ENCODE measurements around the gene NMUR1.

NMUR1 gene

GRCh38 chr2:231482806-231483391 lies 47.3 kb downstream of the NMUR1 start:
- TF ChIP-seq SUZ12 (IDR thresholded peaks at IDR 0.05; ENCODE audit: extremely low read depth, insufficient read depth, insufficient read length) (no peak), YY1 (IDR thresholded peaks at IDR 0.05; ENCODE audit: insufficient read depth, insufficient read length) (no peak), ZNF274 (IDR thresholded peaks at IDR 0.05; ENCODE audit: low read depth, low read length) (no peak)
- no peaks in the 10 kb centered on the region for H3K36me3 ChIP-seq (ENCODE audit: insufficient read depth, insufficient read length, low read length)
- peaks cover 7% of the 10 kb centered on the region for H3K4me1 ChIP-seq (ENCODE audit: insufficient read depth, insufficient read length)
- no peaks in the 10 kb centered on the region for H3K9me3 ChIP-seq (ENCODE audit: insufficient read depth, low read length)
- DNase-seq (ENCODE audit: low read depth, low spot score): no peak
- no peaks in the 10 kb centered on the region for H3K27me3 ChIP-seq (ENCODE audit: insufficient read depth, insufficient read length)
- peak overlapping the region; percentile 51 for H3K9ac ChIP-seq (ENCODE audit: insufficient read length, low read depth)
- H3K4me3 ChIP-seq (ENCODE audit: insufficient read length, low read depth): no peak overlapping the region

GRCh38 chr2:231480781-231481180 lies 49.5 kb downstream of the NMUR1 start:
- Histone ChIP-seq H3K4me1 (ENCODE audit: insufficient read depth, insufficient read length) (peaks cover 7% of the 10 kb centered on the region), H3K36me3 (ENCODE audit: insufficient read depth, insufficient read length, low read length) (no peaks in the 10 kb centered on the region), H3K9me3 (ENCODE audit: insufficient read depth, low read length) (no peaks in the 10 kb centered on the region), H3K4me3 (ENCODE audit: insufficient read length, low read depth) (no peak overlapping the region), H3K27me3 (ENCODE audit: insufficient read depth, insufficient read length) (no peaks in the 10 kb centered on the region), H3K9ac (ENCODE audit: insufficient read length, low read depth) (no peak overlapping the region)
- TF ChIP-seq SUZ12 (IDR thresholded peaks at IDR 0.05; ENCODE audit: extremely low read depth, insufficient read depth, insufficient read length): no peak
- no peak for TF ChIP-seq YY1 (IDR thresholded peaks at IDR 0.05; ENCODE audit: insufficient read depth, insufficient read length)
- DNase-seq (ENCODE audit: low read depth, low spot score): no peak

GRCh38 chr2:231479455-231479854 lies 50.8 kb downstream of the NMUR1 start:
- Histone ChIP-seq H3K4me1 (ENCODE audit: insufficient read depth, insufficient read length) (peaks cover 7% of the 10 kb centered on the region), H3K27me3 (ENCODE audit: insufficient read depth, insufficient read length) (no peaks in the 10 kb centered on the region), H3K9ac (ENCODE audit: insufficient read length, low read depth) (no peak overlapping the region), H3K36me3 (ENCODE audit: insufficient read depth, insufficient read length, low read length) (no peaks in the 10 kb centered on the region), H3K9me3 (ENCODE audit: insufficient read depth, low read length) (no peaks in the 10 kb centered on the region), H3K4me3 (ENCODE audit: insufficient read length, low read depth) (no peak overlapping the region)
- TF ChIP-seq ZNF274 (IDR thresholded peaks at IDR 0.05; ENCODE audit: low read depth, low read length) (no peak), YY1 (IDR thresholded peaks at IDR 0.05; ENCODE audit: insufficient read depth, insufficient read length) (no peak), SUZ12 (IDR thresholded peaks at IDR 0.05; ENCODE audit: extremely low read depth, insufficient read depth, insufficient read length) (no peak)
- DNase-seq (ENCODE audit: low read depth, low spot score): no peak

GRCh38 chr2:231476920-231477319 lies 53.3 kb downstream of the NMUR1 start:
- Histone ChIP-seq H3K9me3 (ENCODE audit: insufficient read depth, low read length) (no peaks in the 10 kb centered on the region), H3K4me1 (ENCODE audit: insufficient read depth, insufficient read length) (peaks cover 7% of the 10 kb centered on the region), H3K4me3 (ENCODE audit: insufficient read length, low read depth) (no peak overlapping the region), H3K9ac (ENCODE audit: insufficient read length, low read depth) (no peak overlapping the region), H3K27me3 (ENCODE audit: insufficient read depth, insufficient read length) (no peaks in the 10 kb centered on the region), H3K36me3 (ENCODE audit: insufficient read depth, insufficient read length, low read length) (no peaks in the 10 kb centered on the region)
- TF ChIP-seq YY1 (IDR thresholded peaks at IDR 0.05; ENCODE audit: insufficient read depth, insufficient read length): no peak
- no peak for TF ChIP-seq SUZ12 (IDR thresholded peaks at IDR 0.05; ENCODE audit: extremely low read depth, insufficient read depth, insufficient read length)
- TF ChIP-seq ZNF274 (IDR thresholded peaks at IDR 0.05; ENCODE audit: low read depth, low read length): no peak
- DNase-seq (ENCODE audit: low read depth, low spot score): no peak

- TF ChIP-seq SUZ12 (IDR thresholded peaks at IDR 0.05; ENCODE audit: extremely low read depth, insufficient read depth, insufficient read length) (no peak), ZNF274 (IDR thresholded peaks at IDR 0.05; ENCODE audit: low read depth, low read length) (no peak), YY1 (IDR thresholded peaks at IDR 0.05; ENCODE audit: insufficient read depth, insufficient read length) (no peak)
- no peak overlapping the region for H3K4me3 ChIP-seq (ENCODE audit: insufficient read length, low read depth)
- no peaks in the 10 kb centered on the region for H3K9me3 ChIP-seq (ENCODE audit: insufficient read depth, low read length)
- DNase-seq (ENCODE audit: low read depth, low spot score): no peak
- H3K9ac ChIP-seq (ENCODE audit: insufficient read length, low read depth): no peak overlapping the region
- H3K27me3 ChIP-seq (ENCODE audit: insufficient read depth, insufficient read length): no peaks in the 10 kb centered on the region
- peaks cover 5% of the 10 kb centered on the region for H3K4me1 ChIP-seq (ENCODE audit: insufficient read depth, insufficient read length)
- no peaks in the 10 kb centered on the region for H3K36me3 ChIP-seq (ENCODE audit: insufficient read depth, insufficient read length, low read length)
These were observed 54.3 kb downstream of the NMUR1 start for GRCh38 chr2:231475965-231476364.
